Esophagus mucosa (tissue), 1 donor: ENCODE measurements around the gene ITK. TPM values are rescaled to one million over a fixed set of nuclear protein-coding genes. Genes with fewer than 3 reads are reported as not detected.
"Not testable (repeated sequence)": the region's sequence is repeated elsewhere in the genome, so short reads cannot be mapped to it uniquely, and the experiment has no call there.

ENCODE experiments used
- ATAC-seq: fragments of 200-7000 bp; cut with Tn5 transposase; one replicate; pipeline ENCODE4 v1.9.1; 2020
- total RNA-seq: library from RNA; stranded (reverse); gene quantifications from one replicate; pipeline ENCODE4 v1.2.4, GENCODE V29; 2023
- donor health status: DM: yes; HTN: yes; CAD: no.

ITK gene
- total RNA-seq, 1 donor from 2014 or later: 0.40 TPM

- ATAC-seq: no peak
Measured at GRCh38 chr5:157168286-157168685, 12.4 kb upstream of the ITK start.

- ATAC-seq: peak; percentile 42
Measured at GRCh38 chr5:157172403-157172802, 8.2 kb upstream of the ITK start.

- ATAC-seq: no peak
Measured at GRCh38 chr5:157175071-157175612, 5.5 kb upstream of the ITK start.

GRCh38 chr5:157177953-157178352, 2.7 kb upstream of the ITK start:
- ATAC-seq: no peak

GRCh38 chr5:157178966-157179365, 1.7 kb upstream of the ITK start:
- ATAC-seq: no peak

GRCh38 chr5:157182143-157182757, 1.6 kb downstream of the ITK start:
- ATAC-seq: no peak

- no peak for ATAC-seq
Measured at GRCh38 chr5:157184117-157184670, 3.6 kb downstream of the ITK start.

GRCh38 chr5:157185122-157185521, 4.5 kb downstream of the ITK start:
- ATAC-seq: not testable (repeated sequence)

GRCh38 chr5:157186309-157187045, 5.8 kb downstream of the ITK start:
- no peak for ATAC-seq

GRCh38 chr5:157187046-157187754, 6.6 kb downstream of the ITK start:
- ATAC-seq: no peak

GRCh38 chr5:157188270-157188669, 7.6 kb downstream of the ITK start:
- ATAC-seq: no peak

- ATAC-seq: no peak
Measured at GRCh38 chr5:157189223-157189622, 8.6 kb downstream of the ITK start.

GRCh38 chr5:157193699-157194424, 13.2 kb downstream of the ITK start:
- no peak for ATAC-seq

- no peak for ATAC-seq
Measured at GRCh38 chr5:157196045-157196444, 15.4 kb downstream of the ITK start.

- no peak for ATAC-seq
Measured at GRCh38 chr5:157197086-157197485, 16.4 kb downstream of the ITK start.

GRCh38 chr5:157198277-157198986, 17.8 kb downstream of the ITK start:
- ATAC-seq: no peak

GRCh38 chr5:157201857-157202256, 21.2 kb downstream of the ITK start:
- ATAC-seq: no peak

- ATAC-seq: no peak
Measured at GRCh38 chr5:157203417-157203816, 22.8 kb downstream of the ITK start.

GRCh38 chr5:157204765-157205164, 24.1 kb downstream of the ITK start:
- ATAC-seq: no peak

- no peak for ATAC-seq
Measured at GRCh38 chr5:157205708-157206107, 25.1 kb downstream of the ITK start.

- ATAC-seq: not testable (repeated sequence)
Measured at GRCh38 chr5:157210652-157211051, 30.0 kb downstream of the ITK start.

- no peak for ATAC-seq
Measured at GRCh38 chr5:157212307-157212706, 31.7 kb downstream of the ITK start.
